Measurements from ENCODE around the gene CTSG.
"Not testable (repeated sequence)": the region's sequence is repeated elsewhere in the genome, so short reads cannot be mapped to it uniquely, and the experiment has no call there.

Gene CTSG

GRCh38 chr14:24542346-24542936, 33.6 kb downstream of the CTSG start:
- no peak for DNase-seq

- DNase-seq, result no peak
Measured at GRCh38 chr14:24535737-24536136, 40.3 kb downstream of the CTSG start.

- no peak for DNase-seq
Measured at GRCh38 chr14:24534286-24534685, 41.8 kb downstream of the CTSG start.

GRCh38 chr14:24525877-24526620, 50.0 kb downstream of the CTSG start:
- DNase-seq, result not testable (repeated sequence)

All from T1000 (cell line).